Cardiac septum (tissue), 1 donor: ENCODE data around the gene PPP1R16B. TPM values are rescaled to one million over a fixed set of nuclear protein-coding genes. Genes with fewer than 3 reads are reported as not detected.

Experiments
- DNase-seq: peaks from one replicate; pipeline ENCODE4 v3.0.0-alpha.2; 2020; ENCODE audit warnings: low spot score
- intact Hi-C: fragments of 100-400 bp; cut with DNase I; formaldehyde crosslinking; loops from one replicate; pipeline ENCODE4 v1.14.0; 2022
- total RNA-seq: library from RNA; stranded (reverse); fragmentation: NEBNext Ultra II Directional; extraction: Animal tissue kit (Norgen Biotek cat#: 25700); gene quantifications from one replicate; pipeline ENCODE4 v1.2.1, GENCODE V29; 2021
- donor health status: DM: no; HTN: no; CAD: no.

The PPP1R16B gene
- total RNA-seq, 1 donor from 2014 or later: 1.7 TPM

DNA sequence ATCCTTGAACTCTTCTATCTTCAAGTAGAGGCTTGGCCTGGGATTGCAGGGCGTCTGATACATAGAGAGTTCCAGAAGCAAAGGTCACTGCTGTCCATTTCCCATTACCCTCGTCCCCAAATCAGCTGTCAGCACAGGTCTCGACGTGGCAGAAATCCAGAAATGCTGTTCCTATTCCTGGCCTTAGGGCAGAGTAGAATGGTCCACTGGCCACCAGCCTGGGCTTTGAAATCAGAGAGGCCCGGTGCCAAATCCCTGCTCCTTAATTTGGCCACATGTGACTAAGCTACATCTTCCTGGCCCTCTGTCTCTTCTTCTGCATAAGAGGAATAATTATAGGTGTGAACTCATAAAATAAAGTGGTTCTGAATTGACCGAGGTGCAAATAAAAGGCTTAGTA is 79.9 kb downstream of the PPP1R16B start:
- no peak for DNase-seq
- intact Hi-C loops: no loop called here

DNA sequence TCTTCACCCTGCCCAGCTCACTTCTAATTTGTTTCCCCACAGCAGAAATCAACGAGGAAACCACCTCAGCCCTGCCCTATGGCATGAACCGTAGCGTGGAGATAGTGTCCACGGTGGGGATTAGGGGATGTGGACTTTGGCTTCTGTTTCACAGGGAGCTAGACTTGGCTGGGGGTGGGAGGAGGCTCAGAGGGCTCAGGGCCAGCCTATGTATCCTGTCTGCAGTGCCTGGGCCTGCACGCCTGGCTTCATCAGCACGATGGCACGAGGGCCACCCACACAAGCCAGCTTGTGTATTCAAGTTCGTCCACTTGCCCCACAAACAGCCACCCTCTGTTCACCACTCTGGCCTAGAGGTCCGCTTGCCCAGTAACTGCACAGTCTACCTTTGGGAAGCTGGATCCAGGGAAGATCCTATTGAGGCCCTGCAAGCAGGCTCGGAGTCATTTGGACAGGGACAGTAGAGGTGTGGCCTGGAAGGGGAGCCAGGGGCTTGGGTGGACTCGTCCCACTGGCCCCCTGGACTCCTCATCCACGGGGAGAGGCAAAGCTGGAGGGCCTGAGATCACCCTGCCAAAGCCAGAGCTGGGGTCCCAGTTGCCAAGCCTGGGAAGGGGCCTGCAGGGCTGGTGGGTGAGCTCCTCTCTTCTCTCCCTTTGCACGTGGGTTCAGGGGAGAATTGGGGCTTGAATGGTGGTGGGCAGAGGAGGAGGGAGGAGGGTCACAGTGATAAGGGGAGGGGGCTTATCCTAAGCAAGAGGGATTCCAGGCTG is 82.7 kb downstream of the PPP1R16B start:
- intact Hi-C loops: no loop called here
- no peak for DNase-seq

DNA sequence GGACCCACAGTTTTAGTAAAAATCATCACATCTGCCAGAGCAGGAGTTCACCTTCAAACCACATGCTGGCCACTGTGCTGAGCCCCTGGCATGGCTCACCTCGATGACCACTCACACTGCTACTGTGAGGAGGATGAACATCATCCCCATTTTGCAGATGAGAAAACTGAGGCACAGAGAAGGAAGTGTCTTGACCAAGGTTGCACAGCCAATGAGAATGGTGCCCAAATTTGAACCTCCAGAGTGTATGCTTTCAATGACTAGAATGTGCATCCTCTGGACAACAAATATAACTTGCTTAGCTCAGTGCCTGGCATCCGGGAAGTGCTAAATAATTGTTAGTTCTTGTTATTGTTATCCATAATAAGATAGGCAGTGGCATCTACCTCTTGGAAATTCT is 83.6 kb downstream of the PPP1R16B start:
- DNase-seq: no peak

GRCh38 chr20:38889792-38890496 is 84.4 kb downstream of the PPP1R16B start:
- no peak for DNase-seq
- intact Hi-C loops: loop anchor here (5.0 to 10.0 kb wide), 3 partner anchors 83 to 243 kb away; partner anchors contain the start of gene PPP1R16B

More for the DNA sequence above, 83.6 kb downstream of the PPP1R16B start:
- intact Hi-C loops: no loop called here

GRCh38 chr20:38890497-38890818 is 85.0 kb downstream of the PPP1R16B start:
- intact Hi-C loops: loop anchor here (5.0 to 10.0 kb wide), 3 partner anchors 83 to 243 kb away; partner anchors contain the start of gene PPP1R16B
- no peak for DNase-seq

DNA sequence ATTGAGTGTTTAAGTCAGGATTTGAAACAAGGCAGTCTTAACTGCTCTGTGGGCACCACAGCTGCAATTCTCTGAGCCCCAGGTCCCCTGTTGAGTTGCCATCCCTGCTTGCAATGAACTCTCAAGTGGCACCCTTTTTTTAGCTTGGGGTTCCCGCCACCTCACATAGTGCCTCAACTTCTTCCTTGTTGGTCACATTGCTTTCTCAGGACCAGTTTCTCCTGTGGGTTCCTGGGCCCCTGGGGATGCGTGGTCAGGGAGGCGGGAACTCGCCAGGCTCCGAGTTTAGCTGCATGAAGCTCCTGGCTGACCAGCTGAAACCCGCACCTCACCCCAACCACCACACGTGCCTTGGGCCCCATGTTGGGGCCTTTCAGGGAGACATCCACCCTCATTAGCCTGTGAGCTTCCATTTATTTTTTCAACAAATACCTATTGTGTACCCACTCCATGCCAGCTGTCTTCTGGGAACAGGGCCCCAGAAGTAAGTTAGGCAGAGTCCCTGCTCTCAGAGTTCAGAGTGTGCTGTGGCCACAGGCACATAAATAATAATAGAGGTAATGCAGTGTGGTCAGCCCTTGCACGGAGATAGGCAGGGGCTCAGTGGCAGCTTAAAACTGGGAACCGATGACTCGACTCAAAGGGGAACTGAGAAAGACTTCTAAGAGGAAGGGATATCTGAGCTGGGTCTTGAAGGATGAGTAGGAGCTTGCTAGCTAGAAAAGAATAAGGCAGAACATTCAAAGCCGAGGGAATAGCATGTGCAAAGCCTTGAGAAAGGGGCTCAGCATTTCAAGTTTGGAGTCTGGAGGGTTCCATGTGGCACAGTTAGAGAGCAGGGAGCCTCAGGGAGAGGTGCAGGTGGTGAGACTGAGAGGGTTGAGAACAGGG is 86.8 kb downstream of the PPP1R16B start:
- intact Hi-C loops: loop anchor here (5.0 to 10.0 kb wide), 3 partner anchors 85 to 245 kb away; partner anchors contain the start of gene PPP1R16B
- no peak for DNase-seq

DNA sequence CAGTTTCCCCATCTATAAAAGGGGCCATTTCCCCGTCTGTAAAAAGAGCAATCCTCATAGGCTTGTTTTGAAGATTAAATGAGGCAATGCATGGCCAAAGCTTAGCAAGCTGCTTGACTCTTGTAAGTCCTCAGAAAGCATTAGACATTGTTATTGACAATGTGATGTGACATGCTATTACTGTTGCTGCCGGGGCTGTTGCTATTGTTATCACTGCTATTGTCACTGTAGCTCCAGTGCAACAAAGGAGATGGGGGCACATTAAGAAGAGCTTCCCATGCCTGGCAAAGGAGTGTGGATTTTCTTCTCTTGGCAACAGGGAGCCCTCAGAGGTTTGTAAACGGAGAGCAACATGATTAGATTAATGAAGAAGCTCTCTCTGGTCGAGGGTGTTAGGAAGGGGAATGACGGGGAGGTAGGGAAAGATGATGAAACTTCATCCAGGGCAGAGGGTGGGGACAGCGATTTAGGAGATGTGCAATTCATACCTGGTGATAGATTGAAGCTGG is 87.6 kb downstream of the PPP1R16B start:
- DNase-seq: no peak
- intact Hi-C loops: loop anchor here (5.0 to 10.0 kb wide), 3 partner anchors 86 to 246 kb away; partner anchors contain the start of gene PPP1R16B

DNA sequence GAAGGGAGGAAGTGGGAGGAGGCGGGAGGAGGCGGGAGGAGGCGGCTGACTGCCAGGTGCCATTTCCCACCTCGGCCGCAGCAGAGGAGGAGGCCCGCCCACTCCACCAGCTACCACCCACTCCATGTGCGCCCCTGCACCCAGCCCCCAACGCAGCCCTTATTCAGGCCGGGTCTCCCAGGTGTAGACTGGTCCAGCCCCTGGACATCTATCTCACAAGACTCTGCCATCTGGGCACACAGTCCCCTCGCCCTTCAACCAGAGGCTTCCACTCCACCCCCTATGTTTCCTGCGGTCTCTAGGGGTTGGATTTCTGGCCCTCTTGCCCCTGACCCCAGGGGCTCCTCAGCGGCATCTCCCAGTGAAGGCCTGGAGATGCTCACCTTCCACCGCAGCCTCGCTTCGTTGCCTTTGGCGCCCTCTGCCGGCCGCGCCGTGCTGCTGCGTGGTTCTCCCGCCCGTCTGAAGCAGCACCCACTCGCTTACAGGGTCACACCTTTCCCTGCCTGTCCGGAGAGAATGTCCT is 88.1 kb downstream of the PPP1R16B start:
- DNase-seq: no peak

GRCh38 chr20:38894091-38894847 is 88.8 kb downstream of the PPP1R16B start:
- no peak for DNase-seq
- intact Hi-C loops: loop anchor here (5.0 to 10.0 kb wide), 3 partner anchors 87 to 247 kb away; partner anchors contain the start of gene PPP1R16B

More for the DNA sequence above, 88.1 kb downstream of the PPP1R16B start:
- intact Hi-C loops: loop anchor here (5.0 to 10.0 kb wide), 3 partner anchors 86 to 246 kb away; partner anchors contain the start of gene PPP1R16B

DNA sequence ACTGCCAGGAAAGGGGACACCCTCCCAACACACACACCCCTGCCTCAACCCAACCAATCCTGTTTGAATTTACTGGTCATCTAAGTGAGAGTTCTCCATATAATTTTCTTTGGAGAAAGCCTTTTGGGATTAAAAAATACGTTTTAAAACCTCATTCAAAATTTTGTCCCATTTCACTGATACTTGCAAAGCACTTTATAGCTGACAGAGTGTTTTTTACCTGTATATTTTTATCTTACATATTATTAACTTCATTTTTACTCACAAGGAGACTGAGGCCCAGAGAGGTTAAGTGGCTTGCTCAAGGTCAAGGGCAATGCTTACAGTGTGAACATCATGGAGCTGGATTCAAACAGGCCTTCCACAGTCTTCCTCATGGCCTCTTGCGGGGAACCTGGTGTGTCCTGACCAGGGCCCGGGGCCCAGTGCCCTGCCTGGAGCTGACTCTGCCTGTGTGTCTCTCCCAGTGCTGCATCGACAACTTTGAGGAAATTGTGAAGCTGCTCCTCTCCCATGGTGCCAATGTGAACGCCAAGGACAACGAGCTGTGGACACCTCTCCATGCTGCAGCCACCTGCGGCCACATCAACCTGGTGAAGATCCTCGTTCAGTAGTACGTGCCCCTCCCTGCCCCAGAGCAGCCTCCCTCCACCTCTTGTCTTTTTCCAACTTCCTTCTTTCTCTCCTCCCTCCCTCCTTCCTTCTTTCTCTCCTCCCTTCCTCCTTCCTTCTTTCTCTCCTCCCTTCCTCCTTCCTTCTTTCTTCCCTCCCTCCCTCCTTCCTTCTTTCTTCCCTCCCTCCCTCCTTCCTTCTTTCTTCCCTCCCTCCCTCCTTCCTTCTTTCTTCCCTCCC is 89.8 kb downstream of the PPP1R16B start:
- intact Hi-C loops: loop anchor here (10.0 kb wide), 1 partner anchor 141 kb away; no protein-coding TSS in a partner anchor
- DNase-seq: no peak

DNA sequence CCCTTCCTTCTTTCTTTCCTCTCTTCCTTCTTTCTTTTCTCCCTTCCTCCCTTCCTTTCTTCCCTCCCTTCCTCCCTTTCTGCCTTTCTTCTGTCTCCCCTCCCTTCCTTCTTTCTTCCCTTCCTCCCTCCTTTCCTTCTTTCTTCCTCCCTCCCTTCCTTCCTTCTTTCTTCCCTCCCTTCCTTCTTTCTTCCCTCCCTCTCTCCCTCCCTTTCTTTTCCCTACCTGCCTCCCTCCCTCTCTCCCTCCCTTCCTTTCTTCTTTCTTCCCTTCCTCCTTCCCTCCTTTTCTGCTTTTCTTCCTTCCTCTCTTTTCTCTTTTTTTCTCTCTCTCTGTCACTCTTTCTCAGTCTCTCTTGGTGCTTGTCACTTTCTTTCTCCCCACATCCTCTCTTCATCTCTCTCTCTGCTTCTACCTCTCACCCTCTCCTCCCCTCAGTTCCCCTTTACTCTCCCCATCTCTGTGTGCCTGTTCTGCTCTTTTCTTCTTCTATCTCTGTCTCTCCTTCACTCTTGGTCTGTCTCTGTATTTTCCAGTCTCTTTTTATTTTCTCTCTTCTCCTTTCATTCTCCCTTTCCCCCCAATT is 90.6 kb downstream of the PPP1R16B start:
- no peak for DNase-seq
- intact Hi-C loops: loop anchor here (10.0 kb wide), 1 partner anchor 141 kb away; no protein-coding TSS in a partner anchor

DNA sequence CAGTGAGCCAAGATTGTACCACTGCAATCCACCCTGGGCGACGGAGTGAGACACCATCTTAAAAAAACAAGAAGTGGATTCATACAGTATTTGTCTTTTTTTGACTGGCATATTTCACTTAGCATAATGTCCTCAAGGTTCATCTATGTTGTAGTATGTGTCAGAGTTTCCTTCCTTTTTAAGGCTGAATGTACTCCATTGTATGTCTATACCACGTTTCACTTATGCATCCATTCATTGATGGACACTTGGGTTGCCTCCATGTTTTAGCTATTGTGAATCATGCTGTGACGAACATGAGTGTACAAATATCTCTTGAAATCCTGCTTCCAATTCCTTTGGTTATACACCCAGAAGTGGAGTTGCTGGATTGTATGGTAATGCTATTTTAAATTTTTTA is 91.8 kb downstream of the PPP1R16B start:
- intact Hi-C loops: loop anchor here (10.0 kb wide), 1 partner anchor 142 kb away; no protein-coding TSS in a partner anchor
- DNase-seq: no peak

DNA sequence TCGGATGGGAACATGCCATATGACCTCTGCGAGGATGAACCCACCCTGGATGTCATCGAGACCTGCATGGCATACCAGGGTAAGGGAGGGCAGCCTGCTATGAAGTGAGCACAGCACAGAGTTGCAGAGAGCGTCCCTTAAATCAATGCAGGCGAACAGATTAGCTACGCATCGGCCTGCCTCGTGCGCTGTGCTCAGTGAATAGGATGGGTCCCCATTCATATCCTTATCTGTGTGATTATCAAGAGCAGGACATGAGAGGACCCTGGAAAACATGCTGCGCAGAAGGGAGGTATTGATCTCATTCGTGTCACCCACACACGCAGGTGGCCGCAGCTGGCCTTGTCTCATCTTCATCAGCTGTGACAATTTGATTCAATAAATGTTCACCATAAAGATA is 95.1 kb downstream of the PPP1R16B start:
- intact Hi-C loops: no loop called here

GRCh38 chr20:38902601-38903000 is 97.1 kb downstream of the PPP1R16B start:
- intact Hi-C loops: no loop called here

More for the DNA sequence above, 95.1 kb downstream of the PPP1R16B start:
- DNase-seq: no peak

DNA sequence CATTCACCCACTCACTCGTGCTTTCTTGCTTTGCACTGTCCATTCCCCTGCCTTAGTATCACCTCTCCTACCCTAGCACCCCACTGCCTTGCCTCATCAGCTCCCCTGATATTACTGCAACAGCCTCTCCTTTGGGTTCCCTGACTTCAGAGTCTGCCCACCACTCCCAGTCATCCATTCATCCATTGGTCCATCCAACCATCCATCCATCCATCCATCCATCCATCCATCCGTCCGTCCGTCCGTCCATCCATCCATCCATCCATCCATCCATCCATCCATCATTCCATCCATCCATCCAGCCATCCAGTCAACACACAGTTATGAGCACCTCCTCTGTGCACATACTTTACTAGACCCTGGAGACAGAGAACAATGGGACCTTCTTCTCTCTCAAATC is 97.8 kb downstream of the PPP1R16B start:
- intact Hi-C loops: no loop called here
- DNase-seq: no peak

More at GRCh38 chr20:38902601-38903000, 97.1 kb downstream of the PPP1R16B start:
- no peak for DNase-seq

DNA sequence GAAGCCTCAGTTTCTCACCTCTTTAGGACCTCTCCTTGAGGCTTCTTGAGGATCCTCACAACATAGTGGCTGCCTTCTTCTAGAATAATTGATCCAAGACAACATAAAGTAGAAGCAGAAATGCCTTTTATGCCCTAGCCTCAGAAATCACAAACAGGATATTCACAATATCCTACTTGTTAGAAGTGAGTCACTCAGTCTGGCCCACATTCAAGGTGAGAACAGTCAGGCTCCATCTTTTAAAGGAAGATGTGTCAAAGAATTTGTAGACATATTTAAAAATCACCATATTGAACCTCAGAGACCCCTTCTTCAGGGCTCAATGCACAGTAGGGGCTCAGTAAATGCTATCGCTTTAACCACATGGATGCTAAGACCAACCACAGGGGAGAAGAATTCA is 99.9 kb downstream of the PPP1R16B start:
- DNase-seq: no peak
- intact Hi-C loops: no loop called here
